ENCODE data around the gene ENAH. TPM values are rescaled to one million over a fixed set of nuclear protein-coding genes. Genes with fewer than 3 reads are reported as not detected.

The ENAH gene
- total RNA-seq, 4 donors from 2014 or later = 198 to 229 (median 201) TPM

DNA sequence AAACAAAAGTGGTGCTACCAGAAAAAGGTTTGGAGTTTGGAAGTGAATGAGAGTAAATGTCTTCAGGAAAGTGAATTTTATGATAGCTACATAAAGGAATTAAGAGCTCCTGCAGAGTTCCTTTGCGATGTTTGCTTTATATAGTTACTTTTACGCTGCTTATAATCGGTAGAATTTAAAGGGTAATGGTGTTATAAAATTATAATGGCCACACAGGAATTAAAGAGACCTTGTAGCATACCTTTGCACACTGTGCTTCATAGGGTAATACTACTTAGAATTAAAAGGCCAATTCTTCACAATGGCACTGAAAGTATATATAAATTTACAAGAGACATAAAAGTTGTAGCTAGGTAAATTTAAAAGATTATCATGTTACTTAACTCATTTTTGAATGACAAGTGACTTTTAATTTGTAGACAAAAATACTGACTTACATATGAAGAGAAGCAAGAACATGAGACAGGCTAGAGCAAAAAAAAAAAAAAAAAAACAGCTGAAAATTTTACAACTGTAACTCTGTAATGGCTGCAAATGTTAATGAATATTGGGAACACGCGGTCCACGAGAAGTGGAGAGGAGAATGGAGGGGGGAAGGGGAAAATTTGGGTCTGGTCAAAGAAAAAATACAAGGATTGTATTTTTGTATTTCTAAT is 159.2 kb downstream of the ENAH start:
- Histone ChIP-seq H3K4me3 (no peak overlapping the region), H3K27me3 (no peaks in the 10 kb centered on the region), H3K4me1 (peaks cover 0 to 9% (median 7%) of the 10 kb centered on the region in 4 donors), H3K27ac (replicated peaks in 1 of 4) (no peak overlapping the region), H3K9me3 (no peaks in the 10 kb centered on the region), H3K36me3 (peaks cover 4 to 30% (median 22%) of the 10 kb centered on the region in 4 donors)
- TF ChIP-seq POLR2A (IDR thresholded peaks at IDR 0.05; ENCODE audit: low read depth) (no peak), POLR2AphosphoS5 (IDR thresholded peaks at IDR 0.05) (no peak), EP300 (IDR thresholded peaks at IDR 0.05) (no peak)
- TF ChIP-seq, protein P1, sequence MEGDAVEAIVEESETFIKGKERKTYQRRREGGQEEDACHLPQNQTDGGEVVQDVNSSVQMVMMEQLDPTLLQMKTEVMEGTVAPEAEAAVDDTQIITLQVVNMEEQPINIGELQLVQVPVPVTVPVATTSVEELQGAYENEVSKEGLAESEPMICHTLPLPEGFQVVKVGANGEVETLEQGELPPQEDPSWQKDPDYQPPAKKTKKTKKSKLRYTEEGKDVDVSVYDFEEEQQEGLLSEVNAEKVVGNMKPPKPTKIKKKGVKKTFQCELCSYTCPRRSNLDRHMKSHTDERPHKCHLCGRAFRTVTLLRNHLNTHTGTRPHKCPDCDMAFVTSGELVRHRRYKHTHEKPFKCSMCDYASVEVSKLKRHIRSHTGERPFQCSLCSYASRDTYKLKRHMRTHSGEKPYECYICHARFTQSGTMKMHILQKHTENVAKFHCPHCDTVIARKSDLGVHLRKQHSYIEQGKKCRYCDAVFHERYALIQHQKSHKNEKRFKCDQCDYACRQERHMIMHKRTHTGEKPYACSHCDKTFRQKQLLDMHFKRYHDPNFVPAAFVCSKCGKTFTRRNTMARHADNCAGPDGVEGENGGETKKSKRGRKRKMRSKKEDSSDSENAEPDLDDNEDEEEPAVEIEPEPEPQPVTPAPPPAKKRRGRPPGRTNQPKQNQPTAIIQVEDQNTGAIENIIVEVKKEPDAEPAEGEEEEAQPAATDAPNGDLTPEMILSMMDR (IDR thresholded peaks at IDR 0.05) = no peak
- intact Hi-C loops (cut with DNase I) = no loop called here
- DNase-seq (ENCODE audit: extremely low spot score) = no peak
- 99% methylated on average over 6 of the region's 6 CpGs for WGBS

- H3K4me3 ChIP-seq = no peak overlapping the region
- no peaks in the 10 kb centered on the region for H3K9me3 ChIP-seq
- WGBS = 40% methylated on average over 5 of the region's 5 CpGs
- no peak for DNase-seq (ENCODE audit: extremely low spot score)
- no peaks in the 10 kb centered on the region for H3K27me3 ChIP-seq
- H3K27ac ChIP-seq (replicated peaks in 1 of 4) = peak overlapping the region in 2 of 4 donors; percentile 32 to 38
- intact Hi-C loops (cut with DNase I) = loop anchor here (10.0 kb wide), 1 partner anchor 166 kb away; the partner anchor contains the start of gene ENAH
- H3K36me3 ChIP-seq = no peaks in the 10 kb centered on the region
- peaks cover 0 to 29% (median 17%) of the 10 kb centered on the region in 4 donors for H3K4me1 ChIP-seq
- TF ChIP-seq, protein P1 (IDR thresholded peaks at IDR 0.05) = no peak
- TF ChIP-seq POLR2A (IDR thresholded peaks at IDR 0.05; ENCODE audit: low read depth) (no peak), EP300 (IDR thresholded peaks at IDR 0.05) (no peak), POLR2AphosphoS5 (IDR thresholded peaks at IDR 0.05) (peak in 1 of 2 donors; percentile 20)
Measured at GRCh38 chr1:225488676-225489075, 164.2 kb downstream of the ENAH start.

DNA sequence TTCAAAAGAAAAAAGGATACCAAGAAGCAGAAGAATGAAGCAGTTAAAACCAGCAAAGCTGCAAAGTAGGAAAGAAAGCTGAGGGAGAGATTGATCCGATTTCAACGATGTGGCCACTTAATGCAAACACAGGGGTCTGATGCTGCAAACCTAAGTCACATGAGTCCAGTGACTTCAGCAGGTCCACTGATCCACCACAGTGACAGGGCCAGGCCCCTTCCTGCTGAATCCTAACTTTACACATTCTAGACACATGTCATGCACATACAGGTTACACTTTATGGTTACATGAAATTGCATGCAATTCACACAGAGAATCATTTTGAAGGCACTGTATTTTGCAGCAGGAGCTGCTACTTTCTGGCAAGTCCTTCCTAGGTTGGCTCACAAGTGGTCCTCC is 166.1 kb downstream of the ENAH start:
- intact Hi-C loops (cut with DNase I) = loop anchor here (10.0 kb wide), 1 partner anchor 168 kb away; the partner anchor contains the start of gene ENAH
- H3K27ac ChIP-seq (replicated peaks in 1 of 4) = no peak overlapping the region
- H3K9me3 ChIP-seq = no peaks in the 10 kb centered on the region
- no peak for TF ChIP-seq POLR2A (IDR thresholded peaks at IDR 0.05; ENCODE audit: low read depth)
- no peak for TF ChIP-seq POLR2AphosphoS5 (IDR thresholded peaks at IDR 0.05)
- TF ChIP-seq EP300 (IDR thresholded peaks at IDR 0.05) = no peak
- TF ChIP-seq, protein P1 (IDR thresholded peaks at IDR 0.05) = no peak
- H3K36me3 ChIP-seq = no peaks in the 10 kb centered on the region
- no peak for DNase-seq (ENCODE audit: extremely low spot score)
- H3K27me3 ChIP-seq = no peaks in the 10 kb centered on the region
- 92% methylated on average over 2 of the region's 2 CpGs for WGBS
- H3K4me3 ChIP-seq = no peak overlapping the region
- peaks cover 0 to 47% (median 35%) of the 10 kb centered on the region in 4 donors for H3K4me1 ChIP-seq

GRCh38 chr1:225485991-225486530 is 166.9 kb downstream of the ENAH start:
- Histone ChIP-seq H3K4me1 (peaks cover 0 to 55% (median 42%) of the 10 kb centered on the region in 4 donors), H3K27me3 (no peaks in the 10 kb centered on the region), H3K9me3 (no peaks in the 10 kb centered on the region), H3K27ac (replicated peaks in 1 of 4) (no peak overlapping the region), H3K36me3 (no peaks in the 10 kb centered on the region), H3K4me3 (no peak overlapping the region)
- TF ChIP-seq POLR2A (IDR thresholded peaks at IDR 0.05; ENCODE audit: low read depth) (no peak), EP300 (IDR thresholded peaks at IDR 0.05) (no peak), POLR2AphosphoS5 (IDR thresholded peaks at IDR 0.05) (no peak)
- TF ChIP-seq, protein P1 (IDR thresholded peaks at IDR 0.05) = no peak
- WGBS = 100% methylated on average over 6 of the region's 6 CpGs
- no peak for DNase-seq (ENCODE audit: extremely low spot score)
- intact Hi-C loops (cut with DNase I) = loop anchor here (10.0 kb wide), 1 partner anchor 169 kb away; the partner anchor contains the start of gene ENAH
